Naive thymus-derived CD8-positive, alpha-beta T cell (primary cell): ENCODE measurements around the gene CDA. TPM values are rescaled to one million over a fixed set of nuclear protein-coding genes. Genes with fewer than 3 reads are reported as not detected.

ENCODE experiments used
- ATAC-seq, 2 donors: fragments of 150-1000 bp; cut with Tn5 transposase in 1 of 2; sonication (Bioruptor Pico), chemical (Tn5 transposase) in 1 of 2; 1 replicate in 1 of 2; 2 replicates in 1 of 2; pipeline ENCODE4 v1.10.0; 2021; ENCODE audit warnings: mild to moderate bottlenecking in 2 of 2, moderate library complexity in 2 of 2
- POLR2A ChIA-PET: fragments of 350-600 bp; sonication (Branson Sonifier 250); formaldehyde crosslinking; loops from one replicate; lab custom pipeline; 2021; ENCODE audit warnings: antibody characterized with exemption; lab: Charles Lee
- DNase-seq, 10 donors: peaks; one replicate each; pipeline versions ENCODE4 v3.0.0 to v3.0.0-alpha.2; 2020 to 2022
- H3K27ac Mint-ChIP-seq, 10 donors: one replicate each; pipeline ENCODE4 v1.8.0; 2020 to 2022; ENCODE audit warnings: mild to moderate bottlenecking in 10 of 10, mixed read lengths in 10 of 10, moderate library complexity in 4 of 10, inconsistent platforms in 1 of 10
- H3K27me3 Mint-ChIP-seq, 5 donors: one replicate each; pipeline ENCODE4 v1.8.0; 2021 to 2022; ENCODE audit warnings: mixed read lengths in 5 of 5
- H3K36me3 Mint-ChIP-seq, 3 donors: one replicate each; pipeline ENCODE4 v1.8.0; 2020 to 2022; ENCODE audit warnings: mixed read lengths in 3 of 3, mild to moderate bottlenecking in 2 of 3, inconsistent platforms in 1 of 3
- H3K4me1 Mint-ChIP-seq, 4 donors: one replicate each; pipeline ENCODE4 v1.8.0; 2021 to 2022; ENCODE audit warnings: mixed read lengths in 4 of 4
- H3K4me3 Mint-ChIP-seq, 10 donors: one replicate each; pipeline ENCODE4 v1.8.0; 2020 to 2022; ENCODE audit warnings: mild to moderate bottlenecking in 10 of 10, mixed read lengths in 10 of 10, moderate library complexity in 6 of 10, inconsistent platforms in 1 of 10
- H3K9me3 Mint-ChIP-seq, 9 donors: one replicate each; pipeline ENCODE4 v1.8.0; 2020 to 2022; ENCODE audit warnings: mixed read lengths in 9 of 9, mild to moderate bottlenecking in 3 of 9, inconsistent platforms in 1 of 9, moderate library complexity in 1 of 9
- polyA plus RNA-seq, 3 donors: library from polyadenylated mRNA; unstranded; fragments of 300-500 nt; fragmentation: Illumina TruSeq; gene quantifications; one replicate each; pipeline ENCODE4 v1.2.3, GENCODE V29; 2021
- total RNA-seq, 8 experiments: library from RNA in 2 of 8; stranded (reverse) in 2 of 8; gene quantifications; one replicate each; pipeline ENCODE4 v1.2.3 and lab custom pipeline; 2021 to 2026

The CDA gene
- total and polyA plus RNA-seq, 5 experiments from 2014 or later, result not detected

GRCh38 chr1:20645414-20645813 lies 56.5 kb downstream of the CDA start:
- ATAC-seq (no peak), DNase-seq (no peak)
- Mint-ChIP-seq H3K4me3 (no peak overlapping the region), H3K27me3 (no peaks in the 10 kb centered on the region), H3K9me3 (no peaks in the 10 kb centered on the region), H3K36me3 (peaks cover 2 to 48% (median 5%) of the 10 kb centered on the region in 3 donors), H3K27ac (no peak overlapping the region), H3K4me1 (peaks cover 0 to 3% (median under 1%) of the 10 kb centered on the region in 4 donors)
- POLR2A ChIA-PET, result interaction anchor here (0.6 to 2.2 kb wide), 3 partner anchors 9 to 140 kb away, joined by 3 to 6 read pairs (median 5); partner anchors contain the start of gene DDOST

- DNase-seq (no peak), ATAC-seq (no peak)
- no peaks in the 10 kb centered on the region for H3K27me3 Mint-ChIP-seq
- H3K4me3 Mint-ChIP-seq, result no peak overlapping the region
- peak overlapping the region in 5 of 10 donors; percentile 15 to 73 (median 43) for H3K27ac Mint-ChIP-seq
- no peaks in the 10 kb centered on the region for H3K9me3 Mint-ChIP-seq
- H3K4me1 Mint-ChIP-seq, result peaks cover 0 to 2% (median 0%) of the 10 kb centered on the region in 4 donors
- POLR2A ChIA-PET, result no interaction called here
- peaks cover 5 to 62% (median 7%) of the 10 kb centered on the region in 3 donors for H3K36me3 Mint-ChIP-seq
Observed at GRCh38 chr1:20648438-20648837, 59.5 kb downstream of the CDA start.

DNA sequence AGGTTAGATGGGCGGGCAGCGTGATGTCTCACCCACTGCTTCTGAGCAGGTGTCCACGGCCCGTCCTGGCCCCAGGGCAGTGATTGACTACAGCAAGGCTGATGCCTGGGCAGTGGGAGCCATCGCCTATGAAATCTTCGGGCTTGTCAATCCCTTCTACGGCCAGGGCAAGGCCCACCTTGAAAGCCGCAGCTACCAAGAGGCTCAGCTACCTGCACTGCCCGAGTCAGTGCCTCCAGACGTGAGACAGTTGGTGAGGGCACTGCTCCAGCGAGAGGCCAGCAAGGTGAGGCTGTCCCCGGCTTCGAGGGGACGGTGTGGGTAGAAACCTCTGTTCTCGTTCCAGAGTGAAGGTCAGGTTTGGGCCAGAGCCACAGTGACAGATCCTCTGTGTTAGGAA lies 60.0 kb downstream of the CDA start:
- no peak for DNase-seq
- H3K36me3 Mint-ChIP-seq, result peaks cover 5 to 66% (median 7%) of the 10 kb centered on the region in 3 donors
- H3K27me3 Mint-ChIP-seq, result no peaks in the 10 kb centered on the region
- peaks cover 0 to 1% (median 0%) of the 10 kb centered on the region in 4 donors for H3K4me1 Mint-ChIP-seq
- no peak overlapping the region for H3K4me3 Mint-ChIP-seq
- H3K9me3 Mint-ChIP-seq, result no peaks in the 10 kb centered on the region
- H3K27ac Mint-ChIP-seq, result peak overlapping the region in 1 of 10 donors; percentile 41
- POLR2A ChIA-PET, result no interaction called here
- no peak for ATAC-seq

GRCh38 chr1:20652300-20652699 lies 63.4 kb downstream of the CDA start:
- Mint-ChIP-seq H3K9me3 (no peaks in the 10 kb centered on the region), H3K4me1 (peaks cover 6 to 12% (median 8%) of the 10 kb centered on the region in 4 donors), H3K27ac (peak overlapping the region in 1 of 10 donors; percentile 65), H3K36me3 (peaks cover 5 to 84% (median 11%) of the 10 kb centered on the region in 3 donors), H3K4me3 (no peak overlapping the region), H3K27me3 (no peaks in the 10 kb centered on the region)
- no peak for ATAC-seq
- DNase-seq, result peak in 1 of 10 donors; percentile 32
- POLR2A ChIA-PET, result no interaction called here

- no peaks in the 10 kb centered on the region for H3K9me3 Mint-ChIP-seq
- no peak for ATAC-seq
- peaks cover 10 to 26% (median 18%) of the 10 kb centered on the region in 4 donors for H3K4me1 Mint-ChIP-seq
- H3K27ac Mint-ChIP-seq, result peak overlapping the region in 2 of 10 donors; percentile 37 to 45
- POLR2A ChIA-PET, result no interaction called here
- H3K36me3 Mint-ChIP-seq, result peaks cover 5 to 94% (median 11%) of the 10 kb centered on the region in 3 donors
- H3K4me3 Mint-ChIP-seq, result no peak overlapping the region
- H3K27me3 Mint-ChIP-seq, result no peaks in the 10 kb centered on the region
- peak in 1 of 10 donors; percentile 60 for DNase-seq
Observed at GRCh38 chr1:20654104-20654690, 65.3 kb downstream of the CDA start.

GRCh38 chr1:20657024-20657423 lies 68.1 kb downstream of the CDA start:
- H3K27me3 Mint-ChIP-seq, result no peaks in the 10 kb centered on the region
- peak overlapping the region in 2 of 10 donors; percentile 36 to 46 for H3K4me3 Mint-ChIP-seq
- POLR2A ChIA-PET, result interaction anchor here (0.5 kb wide), 1 partner anchor 688 kb away, joined by 3 read pairs; no protein-coding TSS in a partner anchor
- H3K27ac Mint-ChIP-seq, result peak overlapping the region in 4 of 10 donors; percentile 21 to 67 (median 34)
- no peaks in the 10 kb centered on the region for H3K9me3 Mint-ChIP-seq
- DNase-seq, result peak in 1 of 10 donors; percentile 53
- peaks cover 26 to 49% (median 45%) of the 10 kb centered on the region in 4 donors for H3K4me1 Mint-ChIP-seq
- ATAC-seq, result no peak
- peaks cover 4 to 75% (median 7%) of the 10 kb centered on the region in 3 donors for H3K36me3 Mint-ChIP-seq

DNA sequence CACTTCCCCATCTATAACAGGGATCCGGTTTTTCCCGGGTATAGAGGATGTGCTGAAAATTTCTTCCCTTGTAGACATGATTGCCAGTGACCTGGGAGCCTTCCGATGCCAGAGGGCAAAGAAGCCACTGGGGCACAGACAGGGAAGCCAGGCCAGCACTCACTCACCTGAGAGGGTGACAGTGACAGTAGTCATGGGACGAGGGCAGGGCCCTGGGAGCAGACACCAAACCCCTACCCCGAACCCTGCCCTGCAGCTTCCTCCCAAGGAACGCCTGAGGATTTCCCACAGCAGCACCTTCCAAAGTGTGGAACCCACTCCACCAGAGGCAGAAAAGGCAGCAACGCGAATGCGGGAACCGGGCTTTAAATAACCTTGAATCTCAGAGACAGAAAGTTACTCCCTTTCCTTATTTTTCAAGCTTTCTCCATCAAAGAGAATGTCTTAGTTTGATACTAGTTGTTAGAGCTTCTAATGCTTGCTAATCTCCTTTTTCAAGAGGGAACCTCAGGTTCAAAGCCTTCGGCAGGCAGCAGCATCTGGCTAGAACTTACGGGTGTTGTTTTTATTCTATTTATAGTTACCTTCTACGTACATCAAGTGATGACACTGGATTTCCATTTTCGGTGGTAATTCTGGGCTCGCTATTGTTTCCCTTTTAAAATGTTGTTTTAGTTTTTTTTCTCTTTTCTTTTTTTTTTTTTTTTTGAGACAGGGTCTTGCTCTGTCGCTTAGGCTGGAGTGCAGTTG lies 69.4 kb downstream of the CDA start:
- Mint-ChIP-seq H3K27me3 (no peaks in the 10 kb centered on the region), H3K4me1 (peaks cover 33 to 58% (median 54%) of the 10 kb centered on the region in 4 donors), H3K4me3 (peak overlapping the region in 4 of 10 donors; percentile 18 to 76 (median 22)), H3K27ac (peak overlapping the region in 6 of 10 donors; percentile 38 to 80 (median 68)), H3K9me3 (no peaks in the 10 kb centered on the region), H3K36me3 (peaks cover 4 to 62% (median 4%) of the 10 kb centered on the region in 3 donors)
- POLR2A ChIA-PET, result interaction anchor here (0.6 to 3.8 kb wide), 2 partner anchors 25 to 32 kb away, joined by 3 to 49 read pairs; partner anchors contain the start of gene PINK1
- DNase-seq, result peak in 3 of 10 donors; percentile 12 to 37 (median 14)
- no peak for ATAC-seq

- H3K36me3 Mint-ChIP-seq, result peaks cover 2 to 44% (median 4%) of the 10 kb centered on the region in 3 donors
- peak overlapping the region; percentile 97 to 99 (median 99) for H3K27ac Mint-ChIP-seq
- H3K9me3 Mint-ChIP-seq, result no peaks in the 10 kb centered on the region
Observed at GRCh38 chr1:20660363-20660762, 71.5 kb downstream of the CDA start.

GRCh38 chr1:20660847-20661206 lies 71.9 kb downstream of the CDA start:
- peaks cover 33 to 58% (median 54%) of the 10 kb centered on the region in 4 donors for H3K4me1 Mint-ChIP-seq
- ATAC-seq, result peak; percentile 4

More at GRCh38 chr1:20660363-20660762, 71.5 kb downstream of the CDA start:
- no peak for ATAC-seq
- DNase-seq, result peak in 1 of 10 donors; percentile 8
- Mint-ChIP-seq H3K4me1 (peaks cover 33 to 58% (median 54%) of the 10 kb centered on the region in 4 donors), H3K27me3 (no peaks in the 10 kb centered on the region), H3K4me3 (peak overlapping the region; percentile 97 to 100 (median 99))
- POLR2A ChIA-PET, result interaction anchor here (0.5 to 4.0 kb wide), 8 partner anchors 10 to 1378 kb away, joined by 3 to 49 read pairs (median 7); partner anchors contain the start of genes HP1BP3, MUL1 and PINK1

GRCh38 chr1:20661207-20662109 lies 72.6 kb downstream of the CDA start, which contains the start of gene DDOST:
Gene DDOST, minus strand, starts transcription at chr1:20661369. Its CDS starts 19 bp downstream, at chr1:20661350.
- peak within 1 kb of the TSS; percentile 97 to 99 (median 99) for H3K27ac Mint-ChIP-seq
- POLR2A ChIA-PET, result interaction anchor here (0.6 to 4.0 kb wide), 8 partner anchors 11 to 153 kb away, joined by 3 to 49 read pairs (median 7); partner anchors contain the start of genes HP1BP3, KIF17, MUL1 and PINK1
- no peaks in the 10 kb centered on the region for H3K9me3 Mint-ChIP-seq

More at GRCh38 chr1:20660847-20661206, 71.9 kb downstream of the CDA start:
- H3K4me3 Mint-ChIP-seq, result peak overlapping the region; percentile 97 to 100 (median 99)
- DNase-seq, result peak in 5 of 10 donors; percentile 4 to 54 (median 20)
- H3K9me3 Mint-ChIP-seq, result no peaks in the 10 kb centered on the region
- peak overlapping the region; percentile 97 to 99 (median 99) for H3K27ac Mint-ChIP-seq
- peaks cover 2 to 39% (median 4%) of the 10 kb centered on the region in 3 donors for H3K36me3 Mint-ChIP-seq
- H3K27me3 Mint-ChIP-seq, result no peaks in the 10 kb centered on the region
- POLR2A ChIA-PET, result interaction anchor here (0.5 to 4.0 kb wide), 10 partner anchors 11 to 1378 kb away, joined by 3 to 49 read pairs (median 5); partner anchors contain the start of genes HP1BP3, MUL1 and PINK1

GRCh38 chr1:20662110-20662475 lies 73.2 kb downstream of the CDA start:
- Mint-ChIP-seq H3K4me1 (peaks cover 32 to 52% (median 48%) of the 10 kb centered on the region in 4 donors), H3K27ac (peak overlapping the region; percentile 97 to 99 (median 99)), H3K4me3 (peak overlapping the region; percentile 97 to 100 (median 99)), H3K9me3 (no peaks in the 10 kb centered on the region), H3K27me3 (no peaks in the 10 kb centered on the region), H3K36me3 (peaks cover 2 to 27% (median 4%) of the 10 kb centered on the region in 3 donors)
- no peak for ATAC-seq
- POLR2A ChIA-PET, result interaction anchor here (0.7 to 4.0 kb wide), 4 partner anchors 12 to 125 kb away, joined by 3 to 49 read pairs (median 16); partner anchors contain the start of genes HP1BP3, KIF17 and PINK1
- no peak for DNase-seq

More at GRCh38 chr1:20661207-20662109, 72.6 kb downstream of the CDA start, which contains the start of gene DDOST:
- Mint-ChIP-seq H3K36me3 (peaks cover 2 to 33% (median 4%) of the 10 kb centered on the region in 3 donors), H3K4me1 (peaks cover 33 to 54% (median 53%) of the 10 kb centered on the region in 4 donors), H3K4me3 (peak within 1 kb of the TSS; percentile 97 to 100 (median 99)), H3K27me3 (no peaks in the 10 kb centered on the region)
- peak; percentile 96 for ATAC-seq
- DNase-seq, result peak; percentile 85 to 97 (median 94)
